GM12874 (cell line): ENCODE data around the gene SMAD2.

ENCODE experiments used
- TF ChIP-seq, protein P1 (sequence below): IDR thresholded peaks from 2 replicates; pipeline ENCODE4 v1.5.1; 2011; ENCODE audit warnings: low read depth, mild to moderate bottlenecking, control low read depth, low read length, moderate library complexity; ENCODE audit not compliant: insufficient read depth

SMAD2 gene

DNA sequence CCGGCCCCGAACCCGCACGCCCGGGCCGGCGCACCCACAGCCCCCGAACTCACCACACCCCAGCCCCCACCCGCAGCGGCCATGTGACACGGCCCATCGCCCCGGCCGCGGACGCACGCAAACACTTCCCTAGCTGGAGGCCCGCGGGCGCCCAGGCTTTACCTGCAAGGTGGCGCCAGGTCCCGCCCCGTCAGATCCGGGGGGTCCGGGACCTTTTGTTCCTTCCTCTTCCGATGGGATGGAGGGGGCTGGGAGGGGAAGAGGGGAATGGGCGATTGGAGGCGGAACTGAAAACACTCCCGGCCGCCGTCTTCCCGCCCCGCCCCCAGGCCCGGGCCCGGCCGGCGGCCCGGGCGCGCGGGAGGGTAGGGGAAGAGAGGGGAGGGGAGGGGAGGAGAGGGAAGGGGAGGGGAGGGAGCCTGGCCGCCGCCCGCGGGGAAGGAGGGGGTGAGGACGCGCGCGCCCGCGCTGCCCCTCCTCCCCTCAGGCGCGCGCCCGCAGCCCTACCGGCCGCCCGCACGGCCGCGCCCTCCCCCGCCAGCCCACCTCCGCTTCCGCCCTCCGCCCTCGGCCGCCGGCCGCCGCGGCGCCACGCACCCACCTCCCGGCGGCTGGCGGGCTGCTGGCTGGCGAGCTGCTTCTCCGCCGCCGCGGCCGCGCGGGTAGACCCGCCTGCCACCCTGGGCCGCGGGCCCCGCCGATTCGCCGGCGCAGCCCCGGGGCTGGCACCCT lies at the start of gene SMAD2:
Gene SMAD2, minus strand, starts transcription at position 461 of the 732 bp plus-strand sequence. CDS start 33,903 bp downstream, outside the sequence.
- TF ChIP-seq, protein P1, sequence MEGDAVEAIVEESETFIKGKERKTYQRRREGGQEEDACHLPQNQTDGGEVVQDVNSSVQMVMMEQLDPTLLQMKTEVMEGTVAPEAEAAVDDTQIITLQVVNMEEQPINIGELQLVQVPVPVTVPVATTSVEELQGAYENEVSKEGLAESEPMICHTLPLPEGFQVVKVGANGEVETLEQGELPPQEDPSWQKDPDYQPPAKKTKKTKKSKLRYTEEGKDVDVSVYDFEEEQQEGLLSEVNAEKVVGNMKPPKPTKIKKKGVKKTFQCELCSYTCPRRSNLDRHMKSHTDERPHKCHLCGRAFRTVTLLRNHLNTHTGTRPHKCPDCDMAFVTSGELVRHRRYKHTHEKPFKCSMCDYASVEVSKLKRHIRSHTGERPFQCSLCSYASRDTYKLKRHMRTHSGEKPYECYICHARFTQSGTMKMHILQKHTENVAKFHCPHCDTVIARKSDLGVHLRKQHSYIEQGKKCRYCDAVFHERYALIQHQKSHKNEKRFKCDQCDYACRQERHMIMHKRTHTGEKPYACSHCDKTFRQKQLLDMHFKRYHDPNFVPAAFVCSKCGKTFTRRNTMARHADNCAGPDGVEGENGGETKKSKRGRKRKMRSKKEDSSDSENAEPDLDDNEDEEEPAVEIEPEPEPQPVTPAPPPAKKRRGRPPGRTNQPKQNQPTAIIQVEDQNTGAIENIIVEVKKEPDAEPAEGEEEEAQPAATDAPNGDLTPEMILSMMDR, result no peak

DNA sequence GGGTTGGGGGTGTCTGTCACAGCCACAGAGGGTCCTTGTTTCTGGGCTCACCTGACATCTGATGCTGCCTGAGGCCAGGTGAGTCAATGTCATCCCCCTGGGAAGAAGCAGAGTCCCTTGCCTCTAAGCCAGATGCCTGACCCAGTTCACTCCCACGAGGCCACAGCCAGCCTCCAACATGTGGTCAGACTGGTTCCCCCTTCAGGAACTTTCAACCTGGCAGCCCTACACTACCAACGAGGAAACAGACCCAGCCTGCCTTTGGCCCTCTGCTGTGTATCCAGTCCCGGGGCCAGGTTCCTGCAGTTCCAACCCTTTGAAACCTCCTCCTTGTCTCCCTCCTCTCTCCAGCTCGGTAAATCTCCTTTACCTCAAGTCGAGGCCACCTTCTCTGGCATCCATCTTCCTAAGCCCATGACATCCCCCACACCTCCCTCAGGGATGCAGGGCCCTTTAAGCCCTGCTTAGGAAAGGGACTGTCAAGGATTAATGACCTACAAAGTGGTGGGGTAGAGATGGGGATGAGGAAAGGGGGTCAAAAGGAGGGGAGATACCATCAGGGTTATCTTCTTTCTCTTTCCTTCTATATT lies 49.2 kb upstream of the SMAD2 start:
- TF ChIP-seq, protein P1, result no peak

DNA sequence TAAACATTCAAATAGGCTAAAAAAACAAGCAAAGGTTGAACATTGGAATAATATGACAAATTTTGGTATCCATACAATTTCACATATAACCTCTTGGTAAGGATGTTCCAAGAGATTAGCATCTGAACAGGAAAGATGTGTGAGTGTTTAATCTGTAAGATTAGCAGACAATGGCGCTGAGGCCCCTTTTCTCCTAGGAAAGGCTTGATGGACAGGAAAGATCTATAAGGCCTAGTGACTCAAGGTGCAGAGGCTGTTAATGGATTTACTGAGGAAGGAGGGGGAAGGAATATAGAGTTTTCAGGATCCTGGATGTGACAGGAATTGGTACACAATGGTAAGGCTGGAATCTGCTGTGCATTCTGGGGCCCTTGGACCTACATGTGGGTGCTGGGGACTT lies 48.1 kb upstream of the SMAD2 start:
- TF ChIP-seq, protein P1, result no peak

DNA sequence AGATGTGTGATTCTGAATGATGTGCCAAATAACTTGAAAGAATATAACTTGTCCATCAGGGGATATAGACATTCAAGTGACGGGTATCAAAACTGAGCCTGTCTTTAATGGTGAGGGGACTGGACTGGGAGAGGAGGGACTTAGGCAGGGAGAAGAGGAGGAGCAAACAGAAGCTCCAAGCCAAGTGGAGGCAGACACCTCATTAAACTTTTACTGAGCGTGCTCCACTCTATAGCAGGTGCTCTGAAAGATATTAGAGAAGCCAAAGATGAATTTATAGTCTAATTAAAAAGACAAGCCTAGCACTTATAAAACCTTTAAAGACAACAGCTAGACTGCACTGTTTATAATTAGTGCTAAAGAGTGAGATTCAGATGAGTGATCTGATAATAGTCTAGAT lies 47.7 kb upstream of the SMAD2 start:
- TF ChIP-seq, protein P1, result no peak

DNA sequence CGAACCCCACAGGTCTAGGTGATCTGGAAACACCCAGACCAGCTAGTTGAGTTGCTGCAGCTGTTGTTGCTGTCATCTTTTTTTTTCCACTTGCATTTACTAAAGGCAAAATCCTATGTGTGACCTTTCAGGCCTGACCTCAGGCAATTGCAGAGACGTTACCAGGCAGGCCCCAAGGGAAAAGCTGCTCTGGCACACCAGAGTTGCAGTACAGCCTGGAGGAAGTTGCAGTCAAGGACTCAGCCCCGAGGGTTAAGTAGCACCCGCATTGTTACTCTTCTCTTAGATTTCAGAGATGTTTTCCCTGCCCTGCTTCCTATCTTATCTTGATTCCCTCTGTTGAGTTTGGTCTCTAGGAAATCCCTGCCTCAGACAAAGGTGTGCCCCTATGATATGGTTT lies 45.2 kb upstream of the SMAD2 start:
- TF ChIP-seq, protein P1, result no peak

DNA sequence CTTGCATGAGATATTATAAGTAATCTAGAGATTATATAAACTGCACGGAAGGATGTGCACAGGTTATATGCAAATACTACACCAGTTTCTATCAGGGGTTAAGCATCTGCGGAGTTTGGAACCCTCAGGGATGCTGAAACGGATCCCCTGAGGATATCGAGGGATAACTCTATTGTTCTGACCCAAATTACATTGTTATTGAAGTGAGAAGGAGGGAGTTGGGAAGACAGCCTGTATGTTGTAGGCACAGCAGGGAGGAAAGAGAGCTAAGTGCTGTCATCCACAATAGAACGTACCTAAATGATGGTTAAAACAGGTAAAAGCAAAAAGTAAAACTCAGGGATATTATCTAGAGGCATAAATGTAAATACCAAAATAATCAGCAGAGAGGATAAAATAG lies 44.6 kb upstream of the SMAD2 start:
- TF ChIP-seq, protein P1, result no peak

DNA sequence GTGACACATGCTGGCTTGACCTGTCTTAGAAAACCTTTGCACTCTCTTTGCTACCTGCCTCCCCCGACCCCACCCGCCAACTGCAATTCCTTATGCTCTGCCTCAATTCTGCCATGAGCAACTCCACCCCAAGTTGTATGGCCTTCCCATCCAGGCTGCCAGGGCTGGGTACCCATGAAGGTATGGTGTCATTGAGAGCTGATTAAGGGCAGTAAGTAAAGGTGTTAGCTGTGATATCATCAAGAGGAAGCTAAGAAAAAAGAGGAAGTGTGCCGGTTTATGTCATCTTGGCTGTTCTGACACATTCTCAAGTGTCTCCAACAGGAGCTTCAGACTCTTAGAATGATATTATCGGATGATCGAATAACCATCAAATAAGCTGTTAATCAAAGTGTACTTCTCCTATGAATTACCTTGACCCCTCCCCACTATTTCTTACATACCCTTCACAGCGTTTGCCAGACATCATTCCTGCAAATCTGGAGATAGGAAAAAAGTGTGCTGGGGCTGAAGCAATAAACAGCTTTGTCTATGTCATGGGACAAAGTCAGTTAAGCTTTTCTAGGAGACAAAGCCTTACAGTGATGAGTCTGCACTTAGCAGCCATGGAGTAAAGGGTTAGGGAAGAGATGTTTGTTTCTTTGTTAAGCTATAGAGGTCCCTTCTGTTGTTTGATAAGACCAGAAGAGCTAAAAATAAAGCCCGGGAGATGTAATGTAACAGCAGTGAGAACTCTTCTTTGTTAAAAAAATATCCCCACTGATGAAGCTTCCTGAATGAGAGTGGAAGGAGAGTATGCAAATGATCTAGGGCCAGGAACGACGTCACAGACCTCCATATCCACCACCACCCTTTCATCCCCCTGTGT lies 40.4 kb upstream of the SMAD2 start:
- TF ChIP-seq, protein P1, result no peak
